GM12801 (cell line): Measurements from ENCODE around the gene ZBP1.

Experiments
- CTCF ChIP-seq: IDR thresholded peaks from one replicate; pipeline ENCODE4 v1.5.1; 2011; ENCODE audit warnings: control low read depth; ENCODE audit not compliant: insufficient read length; ENCODE audit errors: extremely low read depth

The ZBP1 gene

GRCh38 chr20:57574954-57575353 is 45.3 kb downstream of the ZBP1 start:
- TF ChIP-seq CTCF = no peak

GRCh38 chr20:57573894-57574293 is 46.3 kb downstream of the ZBP1 start:
- no peak for TF ChIP-seq CTCF

GRCh38 chr20:57573242-57573641 is 47.0 kb downstream of the ZBP1 start:
- no peak for TF ChIP-seq CTCF

GRCh38 chr20:57571782-57572416 is 48.3 kb downstream of the ZBP1 start:
- no peak for TF ChIP-seq CTCF

- TF ChIP-seq CTCF = no peak
These were observed 49.3 kb downstream of the ZBP1 start for GRCh38 chr20:57570920-57571319.

- no peak for TF ChIP-seq CTCF
These were observed 49.9 kb downstream of the ZBP1 start for GRCh38 chr20:57570145-57570850.

- TF ChIP-seq CTCF = no peak
These were observed 51.3 kb downstream of the ZBP1 start for GRCh38 chr20:57568960-57569359.
